HG03280 (cell line): Measurements from ENCODE around the gene SKIC3.
A peak's percentile ranks its signal among the peaks of the same experiment; 100 is the strongest.

ENCODE experiments used
- ATAC-seq: cut with Tn5 transposase; IDR thresholded peaks from one replicate; pipeline ENCODE4 v1.9.1; 2021; ENCODE audit warnings: mild to moderate bottlenecking, moderate library complexity; ENCODE audit not compliant: unreplicated experiment

The SKIC3 gene

GRCh38 chr5:95554647-95555548 is at the start of gene SKIC3, which contains the start of gene ARSK:
Gene SKIC3, minus strand, starts transcription at chr5:95554977. Its CDS starts 7,827 bp downstream, at chr5:95547150.
Gene ARSK, plus strand, starts transcription at chr5:95555101. Its CDS starts 178 bp downstream, at chr5:95555279.
- peak; percentile 87 for ATAC-seq

- ATAC-seq: no peak
These were observed 45.8 kb upstream of the SKIC3 start for GRCh38 chr5:95600557-95600956.

- no peak for ATAC-seq
These were observed 44.5 kb upstream of the SKIC3 start for GRCh38 chr5:95599252-95599651.

DNA sequence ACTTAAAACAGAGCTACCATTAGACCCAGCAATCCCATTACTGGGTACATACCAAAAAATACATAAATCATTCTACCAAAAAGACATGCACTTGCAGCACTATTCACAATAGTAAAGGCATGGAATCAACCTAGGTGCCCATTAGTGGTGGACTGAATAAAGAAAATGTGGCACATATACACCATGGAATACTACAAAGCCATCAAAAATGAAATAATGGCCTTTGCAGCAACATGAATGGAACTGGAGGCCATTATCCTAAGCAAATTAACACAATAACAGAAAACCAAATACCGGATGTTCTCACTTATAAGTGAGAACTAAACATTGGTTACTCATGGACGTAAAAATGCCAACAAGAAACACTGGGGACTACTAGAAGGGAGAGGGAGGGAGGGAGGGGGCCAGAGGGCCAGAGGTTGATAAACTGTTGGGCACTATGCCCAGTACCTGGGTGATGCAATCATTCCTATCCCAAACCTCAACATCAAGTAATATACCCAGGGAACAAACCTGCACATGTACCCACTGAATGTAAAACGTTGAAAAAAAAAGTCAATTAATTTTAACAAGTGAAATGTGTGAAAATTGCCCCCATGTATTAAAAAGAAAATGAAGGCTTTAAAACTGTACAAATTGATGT is 40.6 kb upstream of the SKIC3 start:
- no peak for ATAC-seq

- peak; percentile 82 for ATAC-seq
These were observed 36.7 kb upstream of the SKIC3 start for GRCh38 chr5:95591490-95591901.

DNA sequence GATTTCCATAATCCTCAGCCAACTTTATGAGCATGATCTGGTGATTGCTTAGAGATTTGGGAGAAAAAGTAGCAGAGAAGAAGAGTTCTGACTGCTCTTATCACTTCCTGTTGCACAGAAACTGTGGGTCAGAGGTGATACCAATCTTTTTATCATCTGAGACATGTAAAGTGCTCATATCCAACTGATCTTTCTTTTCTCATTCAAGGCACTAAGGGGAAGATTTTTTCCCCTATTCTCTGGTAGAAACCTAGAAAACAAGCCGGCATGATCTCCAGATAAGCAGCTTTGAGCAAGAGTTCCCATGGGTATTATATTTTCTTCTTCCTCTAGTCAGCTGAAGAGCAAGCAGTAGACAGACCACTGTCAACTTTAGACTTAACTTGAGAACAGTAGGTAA is 36.1 kb upstream of the SKIC3 start:
- ATAC-seq: no peak

DNA sequence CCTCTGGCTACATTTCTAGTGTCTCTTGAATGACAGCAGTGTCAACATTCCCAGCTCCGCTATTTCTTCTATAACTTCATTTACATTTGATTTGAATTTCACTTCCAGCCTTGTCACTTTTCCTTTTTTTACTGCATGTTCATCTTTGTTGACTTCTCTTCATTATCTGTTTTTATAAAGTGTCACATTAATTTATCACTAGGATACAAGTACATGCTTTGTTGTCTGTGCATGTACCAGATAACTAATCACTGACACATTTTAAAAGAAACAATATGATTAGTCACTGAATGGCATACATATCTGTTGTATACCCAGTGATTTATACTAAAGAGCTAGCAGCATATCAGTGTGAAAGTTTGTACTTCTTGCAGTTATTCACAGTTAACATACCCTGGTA is 29.2 kb upstream of the SKIC3 start:
- ATAC-seq: no peak

- no peak for ATAC-seq
These were observed 26.8 kb upstream of the SKIC3 start for GRCh38 chr5:95581576-95581975.

GRCh38 chr5:95572016-95572415 is 17.2 kb upstream of the SKIC3 start:
- ATAC-seq: no peak

DNA sequence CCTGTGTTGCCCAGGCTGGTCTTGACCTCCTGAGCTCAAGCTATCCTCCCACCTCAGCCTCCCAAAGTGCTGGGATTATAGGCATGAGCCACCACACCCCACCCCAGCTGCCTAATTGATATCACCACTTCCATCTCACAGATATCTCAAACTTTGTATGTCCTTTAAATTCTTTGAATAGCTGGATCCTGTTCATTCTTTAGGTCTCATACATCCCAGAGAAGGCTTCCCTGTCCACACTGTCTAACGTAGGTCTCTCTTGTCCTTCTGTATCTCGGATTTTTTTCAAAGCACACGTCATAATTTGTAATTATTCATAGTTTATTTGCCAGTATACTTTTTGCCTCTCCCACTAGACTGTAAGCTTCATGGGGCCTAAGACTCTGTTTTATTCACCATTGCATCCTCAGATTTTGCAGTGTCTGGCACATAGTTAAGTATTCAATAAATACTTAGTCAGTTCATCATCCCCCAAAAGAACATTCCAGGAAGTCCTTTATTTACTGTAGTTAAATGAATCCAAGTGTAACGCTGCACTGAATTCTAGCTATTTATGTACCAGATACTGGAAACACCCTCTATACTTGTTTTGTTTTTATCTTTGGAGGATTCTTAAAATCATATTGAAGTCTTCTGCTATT is 10.6 kb upstream of the SKIC3 start:
- no peak for ATAC-seq

- ATAC-seq: no peak
These were observed 9.7 kb upstream of the SKIC3 start for GRCh38 chr5:95564450-95564849.

GRCh38 chr5:95563367-95563766 is 8.6 kb upstream of the SKIC3 start:
- no peak for ATAC-seq

GRCh38 chr5:95562282-95562681 is 7.5 kb upstream of the SKIC3 start:
- ATAC-seq: no peak

DNA sequence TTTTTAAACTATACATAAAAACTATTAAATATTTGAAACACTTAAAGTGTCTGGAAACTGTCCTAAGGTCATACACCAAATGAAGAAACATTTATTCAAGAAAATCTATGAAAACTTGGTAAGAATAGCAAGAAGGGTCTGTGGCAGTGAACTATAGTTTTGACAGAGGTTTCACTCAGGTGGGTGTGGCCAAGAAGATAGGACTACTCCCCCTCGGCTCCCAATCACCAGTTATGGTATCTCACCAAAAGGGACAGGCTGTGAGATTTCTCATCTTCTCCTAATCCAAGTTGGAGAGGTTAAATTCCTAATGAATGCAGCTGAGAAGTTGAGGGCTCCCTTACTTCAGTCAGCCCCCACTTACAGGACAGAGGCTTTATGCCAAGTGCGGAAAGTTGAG is 3.1 kb upstream of the SKIC3 start:
- no peak for ATAC-seq

DNA sequence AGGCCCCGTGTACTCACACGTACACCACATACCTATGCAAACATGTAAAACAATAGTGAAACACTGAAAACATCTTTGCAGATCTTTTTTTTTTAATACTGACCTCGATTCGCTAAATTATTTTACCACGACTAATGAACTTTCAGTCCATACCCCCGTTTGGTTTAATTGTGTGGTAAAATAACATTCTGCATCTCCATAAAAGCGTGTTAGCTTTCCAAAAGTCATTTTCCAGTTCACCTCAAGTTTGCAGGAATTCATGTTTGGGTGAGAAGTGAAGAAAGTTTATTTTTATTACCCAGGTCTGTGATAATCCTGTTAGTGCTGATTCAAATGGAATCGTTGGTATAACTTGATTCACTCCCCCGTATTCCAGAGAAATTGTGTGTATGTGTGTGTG is 776 bp upstream of the SKIC3 start:
- ATAC-seq: no peak

DNA sequence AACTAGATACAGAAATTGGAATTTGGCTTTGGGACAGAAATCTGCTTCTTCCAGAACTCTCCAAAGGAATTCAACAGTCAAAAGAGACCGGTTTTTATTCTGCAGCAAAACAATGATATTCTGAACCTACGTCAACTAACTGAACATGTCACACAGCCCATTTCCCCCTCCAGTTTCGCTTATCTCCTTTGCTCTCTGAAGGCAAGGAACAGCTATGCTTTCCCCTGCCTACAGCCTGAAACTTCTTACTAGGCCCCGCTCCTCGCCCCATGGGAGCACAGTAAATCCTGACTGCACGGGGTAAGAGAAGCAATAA is 488 bp downstream of the SKIC3 start:
- peak; percentile 28 for ATAC-seq

DNA sequence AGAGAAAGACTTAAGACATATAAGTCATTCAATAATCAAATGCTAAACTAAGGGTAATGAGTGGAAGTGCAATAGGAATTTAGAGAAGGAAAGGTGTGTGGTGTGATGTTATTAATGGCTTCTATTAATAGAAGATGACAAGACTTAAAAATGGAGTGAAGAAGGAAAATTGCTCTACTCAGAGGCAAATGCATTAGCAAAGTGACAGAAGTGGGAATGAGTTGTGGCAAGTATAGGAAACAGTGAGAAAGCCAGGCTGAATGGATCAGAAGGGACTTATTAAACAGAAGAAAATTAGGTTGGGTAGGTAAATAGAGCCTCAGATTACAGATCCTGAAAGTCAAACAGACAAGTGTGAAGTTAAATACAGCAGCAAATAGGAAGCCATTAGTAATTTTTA is 5.7 kb downstream of the SKIC3 start:
- ATAC-seq: no peak

DNA sequence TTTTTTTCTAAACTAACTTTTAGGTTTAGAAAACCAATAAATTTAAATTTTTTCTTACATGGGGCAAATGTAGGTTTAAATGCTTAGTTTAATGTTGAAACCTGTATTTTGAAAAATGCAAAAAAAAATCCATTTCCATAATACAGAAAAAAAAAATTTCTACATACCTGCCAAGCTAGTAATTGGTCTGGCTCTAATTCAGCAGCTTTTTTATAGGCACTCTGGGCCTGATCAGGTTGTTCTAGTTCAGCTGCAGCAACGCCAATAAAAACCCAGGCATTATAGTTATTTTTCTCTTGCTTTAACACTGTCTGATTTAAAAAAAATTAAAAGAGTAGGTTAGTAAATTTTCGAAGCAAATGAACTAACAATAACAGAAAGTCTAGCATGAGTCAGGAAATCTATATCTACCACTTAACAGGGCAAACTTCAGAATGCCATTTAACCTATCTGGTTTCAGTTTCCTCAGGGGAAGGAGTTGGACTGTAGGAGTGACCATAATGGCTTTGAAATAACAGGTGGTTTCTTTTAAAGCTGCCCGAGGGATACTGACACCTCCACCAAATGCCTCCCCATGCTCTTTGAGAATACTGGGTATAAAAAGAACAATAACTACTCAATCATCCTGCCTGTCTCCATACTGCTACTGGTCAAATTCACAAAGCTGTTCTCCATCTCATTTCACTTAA is 11.6 kb downstream of the SKIC3 start:
- ATAC-seq: no peak

DNA sequence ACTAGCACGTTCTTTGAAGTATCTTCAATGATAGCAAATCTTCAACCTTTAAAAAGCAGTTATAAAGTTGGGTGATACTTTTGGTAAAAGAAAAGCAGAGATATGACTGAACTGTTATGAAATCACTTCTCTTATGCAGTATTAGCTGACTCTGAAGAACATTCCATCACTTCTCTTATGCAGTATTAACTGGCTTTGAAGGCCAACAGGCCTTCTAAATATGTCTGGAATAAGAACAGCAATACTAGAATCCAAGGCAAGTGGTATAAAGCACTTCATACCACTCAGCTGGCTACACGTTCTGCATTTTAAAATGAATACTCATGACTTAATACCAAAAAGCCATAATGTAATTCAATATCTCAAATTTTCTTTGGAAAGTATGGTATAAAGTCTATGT is 17.3 kb downstream of the SKIC3 start:
- no peak for ATAC-seq

DNA sequence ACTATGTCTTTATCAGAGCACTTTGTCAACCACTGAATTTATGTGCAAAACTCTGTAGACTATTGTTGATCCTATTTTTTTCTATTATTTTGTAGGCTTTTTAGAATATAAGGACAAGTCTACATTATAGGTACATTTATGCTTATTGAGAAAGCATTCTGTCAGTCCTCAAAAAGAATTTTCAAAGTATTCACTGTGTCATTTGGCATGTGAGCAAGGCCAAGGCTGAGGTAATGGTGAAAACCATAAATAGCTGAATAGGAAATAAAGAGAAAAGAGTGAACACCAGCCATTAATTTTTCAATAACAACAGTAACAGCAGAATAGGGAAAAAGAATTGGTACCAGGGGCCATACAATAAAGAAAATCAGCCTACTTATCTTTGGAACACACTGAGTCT is 21.0 kb downstream of the SKIC3 start:
- no peak for ATAC-seq

DNA sequence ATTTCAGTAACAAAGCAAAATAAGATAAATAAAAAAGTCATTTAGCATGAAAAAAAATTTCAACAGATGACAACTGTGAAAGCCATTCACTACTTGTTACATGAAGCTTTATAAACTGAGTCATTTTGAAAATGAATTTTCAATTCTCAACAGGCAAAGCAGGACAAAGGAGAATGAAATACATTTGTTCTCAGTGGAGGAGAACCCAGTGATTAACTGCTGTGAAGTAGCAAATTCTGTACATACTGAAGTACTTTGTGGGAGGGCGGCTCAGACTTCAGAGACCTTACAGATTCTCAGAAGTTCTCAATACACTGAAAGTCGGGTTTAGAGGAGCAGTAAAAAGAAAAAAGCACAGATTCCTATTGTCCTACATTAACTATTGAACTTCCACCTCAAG is 21.7 kb downstream of the SKIC3 start:
- ATAC-seq: no peak
